Endothelial cell of umbilical vein (primary cell): Measurements from ENCODE around the gene SRPK2. TPM values are rescaled to one million over a fixed set of nuclear protein-coding genes. Genes with fewer than 3 reads are reported as not detected.
A peak's percentile ranks its signal among the peaks of the same experiment; 100 is the strongest.

Experiments used
- BruUV-seq: library from RNA; stranded (reverse); fragments of 400-500 nt; replicated peaks from 2 replicates; lab custom pipeline; 2021; lab: Mats Ljungman, UMichigan
- CTCF ChIA-PET: fragments of 300-600, 350-600 bp; sonication (Branson Sonifier 250); formaldehyde crosslinking; loops from one replicate; lab custom pipeline; 2021; ENCODE audit warnings: antibody characterized with exemption, inconsistent platforms; lab: Charles Lee
- POLR2A ChIA-PET: fragments of 300-600, 350-600 bp; sonication (Branson Sonifier 250); formaldehyde crosslinking; loops from one replicate; lab custom pipeline; 2021; ENCODE audit warnings: antibody characterized with exemption, inconsistent platforms; lab: Charles Lee
- DNase-seq: peaks from one replicate; pipeline ENCODE4 v3.0.0-alpha.2; 2011; ENCODE audit warnings: low read depth, low spot score
- FAIRE-seq: peaks from 2 replicates; lab custom pipeline; 2011; peaks lifted over from hg19 to GRCh38; lab: Jason Lieb, UNC
- H2AFZ ChIP-seq: 2 replicates; pipeline ENCODE4 v1.6.0; 2012; ENCODE audit warnings: low read depth, low read length, control low read depth, inconsistent platforms
- H3K27ac ChIP-seq: 2 replicates; pipeline ENCODE4 v1.5.1; 2011; ENCODE audit warnings: low read depth, mild to moderate bottlenecking, control low read depth, low read length, moderate library complexity; ENCODE audit not compliant: insufficient read depth
- H3K27me3 ChIP-seq, 2 experiments: 2 replicates each; pipeline versions ENCODE4 v1.6.0 to v1.6.1; 2011; ENCODE audit warnings: low read length in 2 of 2, mixed read lengths in 1 of 2; ENCODE audit not compliant: control insufficient read depth in 2 of 2, insufficient read depth in 2 of 2
- H3K36me3 ChIP-seq, 2 experiments: 2 replicates in 1 of 2; 3 replicates in 1 of 2; pipeline ENCODE4 v1.5.1; 2011; ENCODE audit warnings: low read length in 2 of 2, mild to moderate bottlenecking in 1 of 2, moderate library complexity in 1 of 2; ENCODE audit not compliant: control insufficient read depth in 2 of 2, insufficient read depth in 2 of 2; ENCODE audit errors: extremely low read depth in 1 of 2
- H3K4me1 ChIP-seq: 3 replicates; pipeline ENCODE4 v1.5.1; 2011; ENCODE audit warnings: mild to moderate bottlenecking, low read length; ENCODE audit not compliant: control insufficient read depth, insufficient read depth; ENCODE audit errors: extremely low read depth
- H3K4me2 ChIP-seq: 2 replicates; pipeline ENCODE4 v1.6.1; 2011; ENCODE audit warnings: low read length, control low read depth, mixed read lengths; ENCODE audit not compliant: insufficient read depth
- H3K4me3 ChIP-seq, 3 experiments: fragments of 200-600 bp in 1 of 3; sonication (generic), shearing (Covaris generic) in 1 of 3; replicated peaks in 1 of 3; 2 replicates each; pipeline ENCODE4 v1.5.1; 2011 to 2016; ENCODE audit warnings: control low read depth in 3 of 3, low read length in 3 of 3, mild to moderate bottlenecking in 2 of 3, inconsistent platforms in 1 of 3, low read depth in 1 of 3, moderate library complexity in 1 of 3; ENCODE audit not compliant: insufficient read depth in 1 of 3
- H3K79me2 ChIP-seq: 2 replicates; pipeline ENCODE4 v1.6.0; 2012; ENCODE audit warnings: low read length, inconsistent platforms; ENCODE audit not compliant: control insufficient read depth, insufficient read depth
- H3K9ac ChIP-seq: replicated peaks from 2 replicates; pipeline ENCODE3; 2011; ENCODE audit warnings: low read length, control low read depth; ENCODE audit not compliant: insufficient read depth; ENCODE audit errors: extremely low read depth
- H3K9me1 ChIP-seq: replicated peaks from 3 replicates; pipeline ENCODE4 v1.6.0; 2011; ENCODE audit warnings: mild to moderate bottlenecking, low read length; ENCODE audit not compliant: control insufficient read depth, insufficient read depth; ENCODE audit errors: extremely low read depth
- H3K9me3 ChIP-seq: replicated peaks from 2 replicates; pipeline ENCODE4 v1.5.1; 2012; ENCODE audit warnings: low read length, inconsistent platforms; ENCODE audit not compliant: control insufficient read depth, insufficient read depth
- H4K20me1 ChIP-seq: replicated peaks from 2 replicates; pipeline ENCODE3; 2011; ENCODE audit warnings: mild to moderate bottlenecking, low read length; ENCODE audit not compliant: control insufficient read depth, insufficient read depth; ENCODE audit errors: extremely low read depth
- EZH2 ChIP-seq: IDR thresholded peaks from 2 replicates; pipeline ENCODE4 v1.6.1; 2012; ENCODE audit warnings: borderline replicate concordance, low read depth, mild to moderate bottlenecking, moderate library complexity, low read length, inconsistent platforms; ENCODE audit not compliant: severe bottlenecking
- FOS ChIP-seq: IDR thresholded peaks from 2 replicates; pipeline ENCODE4 v1.6.1; 2011; ENCODE audit warnings: mild to moderate bottlenecking, low read length, moderate library complexity, borderline replicate concordance; ENCODE audit not compliant: insufficient read depth
- GATA2 ChIP-seq: IDR thresholded peaks from 2 replicates; pipeline ENCODE4 v1.7.0; 2011; ENCODE audit warnings: low read depth, mild to moderate bottlenecking, moderate library complexity, mixed read lengths, low read length; ENCODE audit not compliant: insufficient read length, insufficient read depth
- JUN ChIP-seq: IDR thresholded peaks from 2 replicates; pipeline ENCODE4 v1.6.1; 2011; ENCODE audit warnings: borderline replicate concordance, low read depth; ENCODE audit not compliant: insufficient read length, insufficient read depth
- MYC ChIP-seq: IDR thresholded peaks from one replicate; pipeline ENCODE4 v1.6.1; 2011; ENCODE audit warnings: mild to moderate bottlenecking, low read depth, low read length
- POLR2A ChIP-seq: IDR thresholded peaks from 2 replicates; pipeline ENCODE4 v1.6.1; 2012; ENCODE audit warnings: low read depth, mild to moderate bottlenecking, control low read depth, low read length
- POLR2AphosphoS5 ChIP-seq: IDR thresholded peaks from 2 replicates; pipeline ENCODE4 v1.6.1; 2012; ENCODE audit warnings: low read depth, mild to moderate bottlenecking, control low read depth, low read length, moderate library complexity; ENCODE audit not compliant: insufficient read depth
- dilution Hi-C: fragments of 300-500 bp; cut with MboI; formaldehyde crosslinking; loops from one replicate; pipeline ENCODE4 v1.15.0; 2019; ENCODE audit warnings: low sequenced_read_pairs; ENCODE audit not compliant: extremely low pct_ligation_motif_present
- intact Hi-C: fragments of 100-400 bp; cut with micrococcal nuclease; formaldehyde crosslinking; loops from one replicate; pipeline ENCODE4 v1.10.0; 2022
- polyA plus RNA-seq, 4 experiments: library from polyadenylated mRNA; depleted of rRNA in 3 of 4; stranded (reverse) in 3 of 4; unstranded in 1 of 4; fragments of >200 nt; gene quantifications; 2 replicates each; pipeline versions ENCODE4 v1.2.1 to v1.2.3, GENCODE V29; 2011 to 2012; ENCODE audit warnings: missing spikeins in 1 of 4
- total RNA-seq: library from RNA; stranded (reverse); gene quantifications from 2 replicates; pipeline ENCODE4 v1.2.3, GENCODE V29; 2021
- TF ChIP-seq, protein P1 (sequence below): IDR thresholded peaks from 2 replicates; pipeline ENCODE4 v1.6.1; 2011; ENCODE audit not compliant: insufficient read depth, insufficient read length
- TF ChIP-seq, protein P2 (sequence below), 2 donors: IDR thresholded peaks; 1 replicate in 1 of 2; 2 replicates in 1 of 2; pipeline ENCODE4 v1.5.1; 2011; ENCODE audit warnings: low read length in 2 of 2, mild to moderate bottlenecking in 2 of 2, moderate library complexity in 2 of 2, control low read depth in 1 of 2, inconsistent platforms in 1 of 2, low read depth in 1 of 2; ENCODE audit not compliant: insufficient read depth in 1 of 2; ENCODE audit errors: extremely low read depth in 1 of 2

The SRPK2 gene
- total and polyA plus RNA-seq, 2 donors (not counting 3 experiments of a cell fraction or from before 2014, with no cell fraction given) = 13.4 to 55.2 TPM

DNA sequence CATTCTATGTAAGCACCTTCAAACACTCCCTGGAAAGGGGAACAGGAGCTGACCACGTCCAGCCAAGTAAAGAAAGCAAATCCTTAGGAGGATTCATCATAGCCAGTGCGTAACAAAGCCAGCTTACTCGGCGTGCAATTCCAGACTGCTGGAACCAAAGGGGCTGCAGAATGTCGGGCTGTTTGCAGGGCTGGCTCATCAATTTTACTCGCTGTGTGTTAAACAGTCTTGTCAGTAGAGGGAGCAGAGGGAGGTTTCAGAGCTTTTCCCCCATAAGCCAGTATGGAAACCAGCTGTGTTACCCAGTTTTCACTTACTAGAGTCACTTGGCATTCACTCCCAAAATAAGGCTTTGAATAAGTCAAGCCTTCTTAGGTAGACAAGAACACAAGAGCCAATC is 247.7 kb downstream of the SRPK2 start:
- H3K36me3 ChIP-seq = peaks cover 0 to 11% of the 10 kb centered on the region in 2 experiments
- peak; percentile 33 for DNase-seq
- dilution Hi-C loops = no loop called here

DNA sequence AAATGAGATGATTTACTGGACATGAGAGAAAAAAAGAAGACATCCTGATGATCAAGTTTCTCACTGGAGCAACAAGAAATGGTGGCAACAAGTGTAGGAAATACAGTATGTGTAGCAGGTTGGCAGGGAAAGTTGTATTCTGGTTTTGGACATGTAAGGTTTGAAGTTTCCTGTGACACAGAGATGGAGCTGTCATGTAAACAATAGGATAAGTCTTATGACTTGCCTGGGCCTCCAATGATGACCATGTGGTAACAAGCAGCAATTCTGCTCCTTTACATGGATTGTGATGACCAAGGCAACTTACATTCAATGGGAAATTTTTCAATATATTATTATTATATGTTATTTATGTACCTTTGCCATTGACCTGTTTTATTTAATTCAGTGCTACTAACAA is 249.3 kb downstream of the SRPK2 start:
- intact Hi-C loops = no loop called here
- no peak for DNase-seq
- H3K9me1 ChIP-seq = no peaks in the 10 kb centered on the region
- H3K9me3 ChIP-seq = no peaks in the 10 kb centered on the region
- CTCF ChIA-PET = interaction anchor here (0.9 to 1.4 kb wide), 2 partner anchors 9 to 15 kb away, joined by 3 to 4 read pairs; no protein-coding TSS in a partner anchor
- no peak overlapping the region for H3K27ac ChIP-seq
- H3K4me3 ChIP-seq = no peak overlapping the region
- peaks cover 5% of the 10 kb centered on the region for H3K79me2 ChIP-seq
- POLR2A ChIA-PET = no interaction called here
- dilution Hi-C loops = no loop called here
- no peaks in the 10 kb centered on the region for H3K27me3 ChIP-seq
- no TSS peak for BruUV-seq
- peaks cover 5% of the 10 kb centered on the region for H3K4me1 ChIP-seq
- no peak for FAIRE-seq
- no peak overlapping the region for H2AFZ ChIP-seq
- no peak overlapping the region for H3K4me2 ChIP-seq
- TF ChIP-seq POLR2AphosphoS5 = no peak
- TF ChIP-seq, protein P1, sequence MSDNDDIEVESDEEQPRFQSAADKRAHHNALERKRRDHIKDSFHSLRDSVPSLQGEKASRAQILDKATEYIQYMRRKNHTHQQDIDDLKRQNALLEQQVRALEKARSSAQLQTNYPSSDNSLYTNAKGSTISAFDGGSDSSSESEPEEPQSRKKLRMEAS = no peak
- TF ChIP-seq POLR2A = no peak
- no peak for TF ChIP-seq FOS
- TF ChIP-seq EZH2 = no peak
- TF ChIP-seq, protein P2, sequence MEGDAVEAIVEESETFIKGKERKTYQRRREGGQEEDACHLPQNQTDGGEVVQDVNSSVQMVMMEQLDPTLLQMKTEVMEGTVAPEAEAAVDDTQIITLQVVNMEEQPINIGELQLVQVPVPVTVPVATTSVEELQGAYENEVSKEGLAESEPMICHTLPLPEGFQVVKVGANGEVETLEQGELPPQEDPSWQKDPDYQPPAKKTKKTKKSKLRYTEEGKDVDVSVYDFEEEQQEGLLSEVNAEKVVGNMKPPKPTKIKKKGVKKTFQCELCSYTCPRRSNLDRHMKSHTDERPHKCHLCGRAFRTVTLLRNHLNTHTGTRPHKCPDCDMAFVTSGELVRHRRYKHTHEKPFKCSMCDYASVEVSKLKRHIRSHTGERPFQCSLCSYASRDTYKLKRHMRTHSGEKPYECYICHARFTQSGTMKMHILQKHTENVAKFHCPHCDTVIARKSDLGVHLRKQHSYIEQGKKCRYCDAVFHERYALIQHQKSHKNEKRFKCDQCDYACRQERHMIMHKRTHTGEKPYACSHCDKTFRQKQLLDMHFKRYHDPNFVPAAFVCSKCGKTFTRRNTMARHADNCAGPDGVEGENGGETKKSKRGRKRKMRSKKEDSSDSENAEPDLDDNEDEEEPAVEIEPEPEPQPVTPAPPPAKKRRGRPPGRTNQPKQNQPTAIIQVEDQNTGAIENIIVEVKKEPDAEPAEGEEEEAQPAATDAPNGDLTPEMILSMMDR (IDR thresholded peaks at IDR 0.05; ENCODE audit: extremely low read depth in 1 of 2, insufficient read depth in 1 of 2, low read depth in 1 of 2, low read length in 2 of 2) = no peak
- no peak for TF ChIP-seq MYC
- TF ChIP-seq GATA2 = no peak
- no peak for TF ChIP-seq JUN
- H3K9ac ChIP-seq = no peak overlapping the region
- H4K20me1 ChIP-seq = no peaks in the 10 kb centered on the region
- peaks cover 0 to 9% of the 10 kb centered on the region in 2 experiments for H3K36me3 ChIP-seq

More for the DNA sequence above, 247.7 kb downstream of the SRPK2 start:
- POLR2A ChIA-PET = no interaction called here
- Histone ChIP-seq H3K4me2 (no peak overlapping the region), H3K9me3 (no peaks in the 10 kb centered on the region), H3K27ac (no peak overlapping the region), H3K79me2 (peaks cover 5% of the 10 kb centered on the region), H3K4me1 (no peaks in the 10 kb centered on the region), H2AFZ (no peak overlapping the region), H3K9ac (no peak overlapping the region), H4K20me1 (no peaks in the 10 kb centered on the region), H3K27me3 (no peaks in the 10 kb centered on the region), H3K4me3 (no peak overlapping the region), H3K9me1 (no peaks in the 10 kb centered on the region)
- TF ChIP-seq, protein P2 (IDR thresholded peaks at IDR 0.05; ENCODE audit: extremely low read depth in 1 of 2, insufficient read depth in 1 of 2, low read depth in 1 of 2, low read length in 2 of 2) = peak; percentile 20 to 43
- TF ChIP-seq POLR2AphosphoS5 = no peak
- intact Hi-C loops = loop anchor here (10.0 kb wide), 2 partner anchors 344 to 444 kb away; partner anchors contain the start of gene EFCAB10
- peak; percentile 70 for FAIRE-seq
- BruUV-seq = no TSS peak
- CTCF ChIA-PET = interaction anchor here (0.6 to 0.8 kb wide), 4 partner anchors 9 to 451 kb away, joined by 3 to 5 read pairs (median 4); partner anchors contain the start of gene SRPK2
